ENCODE measurements around the gene GLI1. TPM values are rescaled to one million over a fixed set of nuclear protein-coding genes. Genes with fewer than 3 reads are reported as not detected.
"Not testable (repeated sequence)": the region's sequence is repeated elsewhere in the genome, so short reads cannot be mapped to it uniquely, and the experiment has no call there.

The GLI1 gene
- polyA plus RNA-seq, 4 donors, result 15.0 to 31.1 (median 19.3) TPM

- no peak for DNase-seq (ENCODE audit: low read depth in 4 of 4, low spot score in 2 of 4)
Measured at GRCh38 chr12:57491393-57492280, 32.1 kb downstream of the GLI1 start.

DNA sequence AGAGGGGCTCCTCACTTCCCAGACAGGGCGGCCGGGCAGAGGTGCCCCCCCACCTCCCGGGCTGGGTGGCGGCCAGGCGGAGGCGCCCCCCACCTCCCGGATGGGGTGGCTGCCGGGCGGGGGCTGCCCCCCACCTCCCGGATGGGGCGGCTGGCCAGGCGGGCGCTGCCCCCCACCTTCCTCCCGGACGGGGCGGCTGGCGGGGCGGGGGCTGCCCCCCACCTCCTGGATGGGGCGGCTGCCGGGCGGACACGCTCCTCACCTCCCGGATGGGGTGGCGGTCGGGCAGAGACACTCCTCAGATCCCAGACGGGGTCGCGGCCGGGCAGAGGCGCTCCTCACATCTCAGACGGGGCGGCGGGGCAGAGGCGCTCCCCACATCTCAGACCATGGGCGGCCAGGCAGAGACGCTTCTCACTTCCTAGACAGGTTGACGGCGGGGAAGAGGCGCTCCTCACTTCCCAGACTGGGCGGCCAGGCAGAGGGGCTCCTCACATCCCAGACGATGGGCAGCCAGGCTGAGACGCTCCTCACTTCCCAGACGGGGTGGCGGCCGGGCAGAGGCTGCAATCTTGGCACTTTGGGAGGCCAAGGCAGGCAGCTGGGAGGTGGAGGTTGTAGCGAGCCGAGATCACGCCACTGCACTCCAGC lies 35.6 kb downstream of the GLI1 start:
- not testable (repeated sequence) for DNase-seq (ENCODE audit: low read depth in 4 of 4, low spot score in 2 of 4)

- no peak for DNase-seq (ENCODE audit: low read depth in 4 of 4, low spot score in 2 of 4)
Measured at GRCh38 chr12:57496822-57497221, 37.2 kb downstream of the GLI1 start.

GRCh38 chr12:57497223-57498131 lies 37.9 kb downstream of the GLI1 start:
- DNase-seq (ENCODE audit: low read depth in 4 of 4, low spot score in 2 of 4), result no peak

DNA sequence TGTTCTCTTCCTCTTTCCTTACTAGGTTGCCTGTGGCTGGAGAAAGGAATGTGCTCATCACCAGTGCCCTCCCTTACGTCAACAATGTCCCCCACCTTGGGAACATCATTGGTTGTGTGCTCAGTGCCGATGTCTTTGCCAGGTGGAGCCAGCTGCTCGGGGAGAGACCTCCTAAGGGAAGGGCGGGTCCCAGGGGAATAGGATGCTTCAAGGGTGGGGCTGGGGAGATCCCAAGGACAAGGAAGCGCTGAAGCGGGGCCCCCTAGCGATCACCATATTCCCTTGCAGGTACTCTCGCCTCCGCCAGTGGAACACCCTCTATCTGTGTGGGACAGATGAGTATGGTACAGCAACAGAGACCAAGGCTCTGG lies 38.5 kb downstream of the GLI1 start:
- no peak for DNase-seq (ENCODE audit: low read depth in 4 of 4, low spot score in 2 of 4)

DNA sequence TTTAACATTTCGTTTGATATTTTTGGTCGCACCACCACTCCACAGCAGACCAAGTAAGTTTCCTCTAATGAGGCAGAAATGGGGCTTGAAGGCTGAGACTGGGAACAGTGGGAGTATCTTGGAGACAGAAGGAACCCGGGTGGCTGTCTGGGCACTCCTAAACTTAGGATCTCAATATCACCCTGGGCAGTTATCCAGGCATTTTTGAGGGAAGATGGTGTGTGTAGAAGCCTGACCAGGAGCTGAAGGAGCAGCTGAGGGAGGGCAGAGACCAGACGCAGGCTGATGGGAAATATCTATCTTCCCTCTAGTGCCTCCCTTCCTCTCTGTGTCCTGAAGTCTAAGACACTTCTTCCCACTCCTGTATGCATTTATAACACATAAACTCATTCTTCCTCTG lies 39.0 kb downstream of the GLI1 start:
- DNase-seq (ENCODE audit: low read depth in 4 of 4, low spot score in 2 of 4), result no peak

DNA sequence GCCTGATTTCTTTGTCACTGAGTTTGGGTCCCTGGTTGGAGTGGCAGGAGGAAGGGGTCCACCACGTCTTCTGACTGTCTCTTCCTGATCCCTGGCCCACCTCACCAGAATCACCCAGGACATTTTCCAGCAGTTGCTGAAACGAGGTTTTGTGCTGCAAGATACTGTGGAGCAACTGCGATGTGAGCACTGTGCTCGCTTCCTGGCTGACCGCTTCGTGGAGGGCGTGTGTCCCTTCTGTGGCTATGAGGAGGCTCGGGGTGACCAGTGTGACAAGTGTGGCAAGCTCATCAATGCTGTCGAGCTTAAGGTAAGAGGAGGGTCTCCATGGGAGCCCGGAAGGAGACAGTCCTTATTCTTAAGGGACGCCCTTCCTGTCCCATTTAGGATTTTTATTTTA lies 40.6 kb downstream of the GLI1 start:
- DNase-seq (ENCODE audit: low read depth in 4 of 4, low spot score in 2 of 4), result no peak

- not testable (repeated sequence) for DNase-seq (ENCODE audit: low read depth in 4 of 4, low spot score in 2 of 4)
Measured at GRCh38 chr12:57502311-57502969, 42.9 kb downstream of the GLI1 start.

DNA sequence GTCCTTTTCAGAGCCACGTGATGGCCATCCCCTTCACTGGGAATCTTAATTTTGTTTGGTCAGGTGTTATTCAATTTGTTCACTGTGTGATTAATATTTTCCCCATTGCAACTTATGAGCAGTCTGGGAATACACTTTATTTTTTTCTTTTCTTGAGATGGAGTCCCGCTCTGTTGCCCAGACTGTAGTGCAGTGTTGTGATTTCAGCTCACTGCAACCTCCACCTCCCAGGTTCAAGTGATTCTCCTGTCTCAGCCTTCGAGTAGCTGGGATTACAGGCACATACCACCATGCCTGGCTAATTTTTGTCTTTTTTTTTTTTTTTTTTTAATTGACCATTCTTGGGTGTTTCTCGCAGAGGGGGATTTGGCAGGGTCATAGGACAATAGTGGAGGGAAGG lies 47.0 kb downstream of the GLI1 start:
- DNase-seq (ENCODE audit: low read depth in 4 of 4, low spot score in 2 of 4), result not testable (repeated sequence)

GRCh38 chr12:57507796-57508195 lies 48.2 kb downstream of the GLI1 start:
- not testable (repeated sequence) for DNase-seq (ENCODE audit: low read depth in 4 of 4, low spot score in 2 of 4)

GRCh38 chr12:57511161-57511560 lies 51.6 kb downstream of the GLI1 start:
- no peak for DNase-seq (ENCODE audit: low read depth in 4 of 4, low spot score in 2 of 4)

DNA sequence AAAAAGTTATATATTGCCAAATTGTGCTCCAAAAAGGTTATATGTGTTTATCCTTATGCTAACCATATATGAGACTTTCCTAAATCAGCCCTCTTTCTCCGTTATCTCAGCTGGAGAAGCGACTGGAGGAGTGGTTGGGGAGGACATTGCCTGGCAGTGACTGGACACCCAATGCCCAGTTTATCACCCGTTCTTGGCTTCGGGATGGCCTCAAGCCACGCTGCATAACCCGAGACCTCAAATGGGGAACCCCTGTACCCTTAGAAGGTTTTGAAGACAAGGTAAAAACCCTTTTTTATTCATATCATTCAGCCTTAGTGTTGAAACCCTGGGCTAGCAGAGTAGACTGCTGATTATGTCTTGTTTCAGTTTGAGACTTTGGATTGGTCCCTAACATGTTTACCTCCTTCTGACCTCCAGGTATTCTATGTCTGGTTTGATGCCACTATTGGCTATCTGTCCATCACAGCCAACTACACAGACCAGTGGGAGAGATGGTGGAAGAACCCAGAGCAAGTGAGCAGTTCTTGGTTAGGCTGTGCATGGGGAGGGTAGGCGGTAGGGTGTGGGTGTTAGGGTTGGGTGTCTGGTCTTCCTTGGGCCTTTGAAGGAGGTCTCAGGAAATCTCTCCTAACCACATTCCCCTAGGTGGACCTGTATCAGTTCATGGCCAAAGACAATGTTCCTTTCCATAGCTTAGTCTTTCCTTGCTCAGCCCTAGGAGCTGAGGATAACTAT lies 52.2 kb downstream of the GLI1 start:
- no peak for DNase-seq (ENCODE audit: low read depth in 4 of 4, low spot score in 2 of 4)

DNA sequence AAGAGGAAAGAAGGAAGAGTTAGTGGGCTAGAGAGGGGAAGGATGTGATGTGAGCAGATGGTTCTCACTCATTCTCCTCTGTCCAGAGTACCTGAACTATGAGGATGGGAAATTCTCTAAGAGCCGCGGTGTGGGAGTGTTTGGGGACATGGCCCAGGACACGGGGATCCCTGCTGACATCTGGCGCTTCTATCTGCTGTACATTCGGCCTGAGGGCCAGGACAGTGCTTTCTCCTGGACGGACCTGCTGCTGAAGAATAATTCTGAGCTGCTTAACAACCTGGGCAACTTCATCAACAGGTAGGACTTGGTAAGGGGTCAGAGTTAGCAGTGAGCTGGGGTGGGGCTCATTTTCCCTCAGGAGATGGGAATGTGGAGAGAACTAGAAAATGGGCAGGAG lies 53.1 kb downstream of the GLI1 start:
- DNase-seq (ENCODE audit: low read depth in 4 of 4, low spot score in 2 of 4), result no peak

- DNase-seq (ENCODE audit: low read depth in 4 of 4, low spot score in 2 of 4), result no peak
Measured at GRCh38 chr12:57513266-57513665, 53.7 kb downstream of the GLI1 start.

GRCh38 chr12:57513677-57514076 lies 54.1 kb downstream of the GLI1 start:
- not testable (repeated sequence) for DNase-seq (ENCODE audit: low read depth in 4 of 4, low spot score in 2 of 4)

DNA sequence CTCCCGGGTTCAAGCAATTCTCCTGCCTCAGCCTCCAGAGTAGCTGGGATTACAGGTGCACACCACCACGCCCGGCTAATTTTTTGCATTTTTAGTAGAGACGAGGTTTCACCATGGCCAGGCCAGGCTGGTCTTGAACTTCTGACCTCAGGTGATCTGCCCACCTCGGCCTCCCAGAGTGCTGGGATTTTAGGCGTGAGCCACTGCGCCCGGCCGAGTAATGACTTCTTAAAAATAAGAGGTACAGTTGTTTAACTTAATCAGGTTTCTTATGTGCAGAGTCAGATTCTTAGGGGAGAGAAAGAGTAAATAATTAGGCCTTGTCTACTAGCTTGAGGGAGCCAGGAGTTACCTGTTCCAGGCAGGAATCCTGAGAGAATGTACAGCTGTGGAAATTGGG lies 54.7 kb downstream of the GLI1 start:
- DNase-seq (ENCODE audit: low read depth in 4 of 4, low spot score in 2 of 4), result not testable (repeated sequence)

DNA sequence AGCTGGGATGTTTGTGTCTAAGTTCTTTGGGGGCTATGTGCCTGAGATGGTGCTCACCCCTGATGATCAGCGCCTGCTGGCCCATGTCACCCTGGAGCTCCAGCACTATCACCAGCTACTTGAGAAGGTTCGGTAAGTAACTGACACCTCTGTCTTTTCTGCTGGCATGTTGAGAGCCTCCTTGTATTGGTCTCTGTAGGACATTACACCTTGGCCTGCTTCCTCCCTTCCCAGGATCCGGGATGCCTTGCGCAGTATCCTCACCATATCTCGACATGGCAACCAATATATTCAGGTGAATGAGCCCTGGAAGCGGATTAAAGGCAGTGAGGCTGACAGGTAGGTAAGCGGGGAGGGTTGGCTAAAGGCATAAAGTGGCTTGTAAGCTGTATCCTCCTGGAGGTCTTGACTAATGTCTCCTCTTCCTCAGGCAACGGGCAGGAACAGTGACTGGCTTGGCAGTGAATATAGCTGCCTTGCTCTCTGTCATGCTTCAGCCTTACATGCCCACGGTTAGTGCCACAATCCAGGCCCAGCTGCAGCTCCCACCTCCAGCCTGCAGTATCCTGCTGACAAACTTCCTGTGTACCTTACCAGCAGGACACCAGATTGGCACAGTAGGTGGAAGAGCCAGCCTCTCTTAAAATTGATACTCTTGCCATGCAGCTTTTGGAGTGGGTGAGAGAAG lies 55.3 kb downstream of the GLI1 start:
- no peak for DNase-seq (ENCODE audit: low read depth in 4 of 4, low spot score in 2 of 4)

DNA sequence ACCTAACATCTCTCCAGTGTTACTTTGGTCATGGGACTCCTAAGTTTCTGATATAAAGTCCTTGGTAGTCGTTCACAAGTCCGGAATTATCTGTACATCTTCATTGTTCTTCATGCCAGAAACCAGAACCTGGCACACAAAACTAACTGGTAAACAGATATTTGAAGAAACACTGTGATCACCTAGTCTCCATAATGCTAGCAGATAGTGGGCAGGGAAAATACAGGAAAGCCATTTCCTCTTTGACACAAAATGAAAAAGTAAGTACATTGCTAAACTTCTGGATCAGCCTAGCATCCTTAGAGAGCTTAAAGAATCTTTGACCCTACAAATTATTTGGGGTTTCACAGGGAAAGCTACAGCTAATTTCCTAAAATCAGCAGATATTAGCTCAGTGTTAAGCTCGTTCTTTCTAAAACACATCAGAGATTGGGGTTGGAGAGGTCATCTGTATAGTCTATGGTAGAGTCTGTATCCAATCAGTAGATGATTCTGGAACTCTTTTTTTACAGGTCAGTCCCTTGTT lies 55.9 kb downstream of the GLI1 start:
- DNase-seq (ENCODE audit: low read depth in 4 of 4, low spot score in 2 of 4), result no peak

DNA sequence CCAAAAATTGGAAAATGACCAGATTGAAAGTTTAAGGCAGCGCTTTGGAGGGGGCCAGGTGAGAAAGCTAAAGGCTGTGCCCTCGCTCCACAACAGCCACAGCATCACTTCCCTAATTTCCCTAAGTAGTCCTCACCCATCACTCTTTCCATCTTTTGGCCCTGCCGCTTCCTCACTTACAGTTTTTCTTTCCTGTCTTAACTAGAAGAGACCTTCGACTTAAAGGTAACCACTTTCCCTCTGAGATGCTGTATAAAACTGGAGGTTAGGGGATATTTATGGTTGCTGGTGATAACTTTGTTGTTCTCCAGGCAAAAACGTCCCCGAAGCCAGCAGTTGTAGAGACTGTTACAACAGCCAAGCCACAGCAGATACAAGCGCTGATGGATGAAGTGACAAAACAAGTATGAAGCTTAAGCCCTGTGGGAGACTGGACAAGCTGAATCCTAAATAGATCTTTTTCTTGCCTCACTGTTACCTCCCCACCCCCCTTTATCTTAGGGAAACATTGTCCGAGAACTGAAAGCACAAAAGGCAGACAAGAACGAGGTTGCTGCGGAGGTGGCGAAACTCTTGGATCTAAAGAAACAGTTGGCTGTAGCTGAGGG lies 56.5 kb downstream of the GLI1 start:
- DNase-seq (ENCODE audit: low read depth in 4 of 4, low spot score in 2 of 4), result no peak
